CD14-positive monocyte (primary cell): Measurements from ENCODE around the gene HOXD4. TPM values are rescaled to one million over a fixed set of nuclear protein-coding genes. Genes with fewer than 3 reads are reported as not detected.

ENCODE experiments used
- DNase-seq, 3 donors: peaks; one replicate each; pipeline ENCODE4 v3.0.0-alpha.2; 2011 to 2022
- H2AFZ ChIP-seq: 2 replicates; pipeline ENCODE4 v1.6.0; 2012; ENCODE audit warnings: mild to moderate bottlenecking, low read depth, low read length, inconsistent platforms; ENCODE audit not compliant: insufficient read depth, poor library complexity, severe bottlenecking
- H3K27ac ChIP-seq, 2 donors: 1 replicate in 1 of 2; 2 replicates in 1 of 2; pipeline ENCODE4 v1.5.1; 2012 to 2013; ENCODE audit warnings: low read length in 2 of 2, control low read depth in 1 of 2, inconsistent platforms in 1 of 2, low read depth in 1 of 2, mild to moderate bottlenecking in 1 of 2
- H3K27me3 ChIP-seq, 2 donors: one replicate each; pipeline versions ENCODE4 v1.6.0 to v1.6.1; 2011 to 2013; ENCODE audit warnings: low read length in 2 of 2; ENCODE audit not compliant: control insufficient read depth in 2 of 2, insufficient read depth in 2 of 2
- H3K36me3 ChIP-seq, 2 donors: replicated peaks in 1 of 2; 1 replicate in 1 of 2; 2 replicates in 1 of 2; pipeline versions ENCODE4 v1.5.1 to v1.6.1; 2012 to 2013; ENCODE audit warnings: low read length in 2 of 2, control low read depth in 1 of 2, inconsistent platforms in 1 of 2, mild to moderate bottlenecking in 1 of 2; ENCODE audit not compliant: insufficient read depth in 2 of 2, control insufficient read depth in 1 of 2
- H3K4me1 ChIP-seq, 2 donors: 1 replicate in 1 of 2; 2 replicates in 1 of 2; pipeline versions ENCODE4 v1.5.1 to v1.6.1; 2012 to 2013; ENCODE audit warnings: low read length in 2 of 2, control low read depth in 1 of 2, inconsistent platforms in 1 of 2, mild to moderate bottlenecking in 1 of 2, moderate library complexity in 1 of 2; ENCODE audit not compliant: insufficient read depth in 2 of 2, control insufficient read depth in 1 of 2
- H3K4me2 ChIP-seq: replicated peaks from 2 replicates; pipeline ENCODE3; 2012; ENCODE audit warnings: low read length, moderate library complexity, mild to moderate bottlenecking; ENCODE audit not compliant: poor library complexity, severe bottlenecking; ENCODE audit errors: extremely low read depth
- H3K4me3 ChIP-seq, 3 experiments: fragments of 200-600 bp in 1 of 3; sonication (generic) in 1 of 3; replicated peaks in 1 of 3; 1 replicate in 2 of 3; 2 replicates in 1 of 3; pipeline ENCODE4 v1.5.1; 2011 to 2013; ENCODE audit warnings: low read length in 3 of 3, mild to moderate bottlenecking in 3 of 3, control low read depth in 2 of 3, low read depth in 2 of 3, inconsistent platforms in 1 of 3, moderate library complexity in 1 of 3
- H3K79me2 ChIP-seq: 2 replicates; pipeline ENCODE4 v1.6.0; 2012; ENCODE audit warnings: mild to moderate bottlenecking, control low read depth, inconsistent platforms, low read length, moderate library complexity; ENCODE audit not compliant: insufficient read depth
- H3K9ac ChIP-seq: 2 replicates; pipeline ENCODE4 v1.6.0; 2017; ENCODE audit warnings: low read length, mild to moderate bottlenecking; ENCODE audit not compliant: insufficient read depth, poor library complexity, severe bottlenecking
- H3K9me3 ChIP-seq, 2 donors: replicated peaks in 1 of 2; 1 replicate in 1 of 2; 2 replicates in 1 of 2; pipeline versions ENCODE4 v1.5.1 to v1.6.1; 2012 to 2013; ENCODE audit warnings: low read length in 2 of 2, control low read depth in 1 of 2; ENCODE audit not compliant: control insufficient read depth in 1 of 2, insufficient read depth in 1 of 2
- H4K20me1 ChIP-seq: 2 replicates; pipeline ENCODE4 v1.6.0; 2012; ENCODE audit warnings: mild to moderate bottlenecking, low read length, control low read depth, moderate library complexity; ENCODE audit not compliant: insufficient read depth
- H3K27ac Mint-ChIP-seq, 7 donors: one replicate each; pipeline ENCODE4 v1.8.0; 2020; ENCODE audit warnings: mild to moderate bottlenecking in 7 of 7, mixed read lengths in 7 of 7, moderate library complexity in 6 of 7, inconsistent platforms in 2 of 7
- H3K27me3 Mint-ChIP-seq, 3 donors: one replicate each; pipeline ENCODE4 v1.8.0; 2021 to 2022; ENCODE audit warnings: low read depth in 3 of 3, mild to moderate bottlenecking in 3 of 3, mixed read lengths in 3 of 3, moderate library complexity in 3 of 3, inconsistent platforms in 1 of 3
- H3K36me3 Mint-ChIP-seq, 2 donors: one replicate each; pipeline ENCODE4 v1.8.0; 2020; ENCODE audit warnings: mixed read lengths in 2 of 2, inconsistent platforms in 1 of 2, mild to moderate bottlenecking in 1 of 2
- H3K4me1 Mint-ChIP-seq: one replicate; pipeline ENCODE4 v1.8.0; 2020; ENCODE audit warnings: mild to moderate bottlenecking, mixed read lengths
- H3K4me3 Mint-ChIP-seq, 2 donors: one replicate each; pipeline ENCODE4 v1.8.0; 2020; ENCODE audit warnings: mild to moderate bottlenecking in 2 of 2, mixed read lengths in 2 of 2, moderate library complexity in 1 of 2
- H3K9me3 Mint-ChIP-seq, 7 donors: one replicate each; pipeline ENCODE4 v1.8.0; 2020 to 2022; ENCODE audit warnings: mixed read lengths in 7 of 7, mild to moderate bottlenecking in 6 of 7, moderate library complexity in 6 of 7, inconsistent platforms in 2 of 7
- WGBS: methylation state at CpG from one replicate; pipeline ENCODE4 v1.1.5; 2013; ENCODE audit warnings: missing lambda C conversion rate; ENCODE audit not compliant: insufficient coverage; 5-methylcytosine and 5-hydroxymethylcytosine counted together
- intact Hi-C, 2 donors: fragments of 100-400 bp; cut with micrococcal nuclease; formaldehyde crosslinking; loops; one replicate each; pipeline versions ENCODE4 v1.15.0 to v1.15.1; 2023
- polyA plus RNA-seq, 3 donors: library from polyadenylated mRNA; depleted of rRNA in 1 of 3; unstranded in 2 of 3; stranded (reverse) in 1 of 3; fragments of 300-500 nt in 2 of 3; fragments of >200 nt in 1 of 3; fragmentation: Illumina TruSeq in 2 of 3; gene quantifications; 1 replicate in 2 of 3; 2 replicates in 1 of 3; pipeline ENCODE4 v1.2.3, GENCODE V29; 2012 to 2021
- TF ChIP-seq, protein P1 (sequence below): fragments of 200-600 bp; IDR thresholded peaks from one replicate; pipeline ENCODE4 v1.8.0; 2022; ENCODE audit warnings: antibody characterized with exemption, mild to moderate bottlenecking

Gene HOXD4
- polyA plus RNA-seq, 3 donors: not detected

GRCh38 chr2:176174382-176174823 is 23.1 kb downstream of the HOXD4 start:
- H3K27me3 Mint-ChIP-seq: peaks cover 97 to 100% (median 100%) of the 10 kb centered on the region in 3 donors
- DNase-seq: no peak
- H3K4me3 ChIP-seq: no peak overlapping the region

GRCh38 chr2:176174824-176175708 is 23.7 kb downstream of the HOXD4 start:
- Histone ChIP-seq H2AFZ (no peak overlapping the region), H3K36me3 (no peaks in the 10 kb centered on the region), H3K4me1 (no peaks in the 10 kb centered on the region), H3K79me2 (no peaks in the 10 kb centered on the region), H3K9ac (no peak overlapping the region), H3K27ac (no peak overlapping the region), H4K20me1 (no peaks in the 10 kb centered on the region), H3K9me3 (peaks cover 0 to 46% of the 10 kb centered on the region in 2 donors), H3K27me3 (peaks cover 92 to 100% of the 10 kb centered on the region in 2 donors), H3K4me3 (no peak overlapping the region), H3K4me2 (no peak overlapping the region)
- Mint-ChIP-seq H3K9me3 (peaks cover 0 to 35% (median 15%) of the 10 kb centered on the region in 7 donors), H3K27ac (no peak overlapping the region), H3K36me3 (no peaks in the 10 kb centered on the region), H3K27me3 (peaks cover 98 to 100% (median 100%) of the 10 kb centered on the region in 3 donors), H3K4me1 (peaks cover 7% of the 10 kb centered on the region), H3K4me3 (peak overlapping the region in 1 of 2 donors; percentile 61)
- TF ChIP-seq, protein P1, sequence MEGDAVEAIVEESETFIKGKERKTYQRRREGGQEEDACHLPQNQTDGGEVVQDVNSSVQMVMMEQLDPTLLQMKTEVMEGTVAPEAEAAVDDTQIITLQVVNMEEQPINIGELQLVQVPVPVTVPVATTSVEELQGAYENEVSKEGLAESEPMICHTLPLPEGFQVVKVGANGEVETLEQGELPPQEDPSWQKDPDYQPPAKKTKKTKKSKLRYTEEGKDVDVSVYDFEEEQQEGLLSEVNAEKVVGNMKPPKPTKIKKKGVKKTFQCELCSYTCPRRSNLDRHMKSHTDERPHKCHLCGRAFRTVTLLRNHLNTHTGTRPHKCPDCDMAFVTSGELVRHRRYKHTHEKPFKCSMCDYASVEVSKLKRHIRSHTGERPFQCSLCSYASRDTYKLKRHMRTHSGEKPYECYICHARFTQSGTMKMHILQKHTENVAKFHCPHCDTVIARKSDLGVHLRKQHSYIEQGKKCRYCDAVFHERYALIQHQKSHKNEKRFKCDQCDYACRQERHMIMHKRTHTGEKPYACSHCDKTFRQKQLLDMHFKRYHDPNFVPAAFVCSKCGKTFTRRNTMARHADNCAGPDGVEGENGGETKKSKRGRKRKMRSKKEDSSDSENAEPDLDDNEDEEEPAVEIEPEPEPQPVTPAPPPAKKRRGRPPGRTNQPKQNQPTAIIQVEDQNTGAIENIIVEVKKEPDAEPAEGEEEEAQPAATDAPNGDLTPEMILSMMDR: no peak
- DNase-seq: no peak
- intact Hi-C loops: no loop called here
- 9% methylated on average over 43 of the region's 47 CpGs for WGBS

More at GRCh38 chr2:176174382-176174823, 23.1 kb downstream of the HOXD4 start:
- Mint-ChIP-seq H3K4me1 (peaks cover 7% of the 10 kb centered on the region), H3K9me3 (peaks cover 0 to 34% (median 12%) of the 10 kb centered on the region in 7 donors), H3K27ac (no peak overlapping the region), H3K36me3 (no peaks in the 10 kb centered on the region), H3K4me3 (peak overlapping the region in 1 of 2 donors; percentile 61)
- Histone ChIP-seq H3K36me3 (no peaks in the 10 kb centered on the region), H3K79me2 (no peaks in the 10 kb centered on the region), H3K27ac (no peak overlapping the region), H3K9ac (no peak overlapping the region), H2AFZ (no peak overlapping the region), H3K9me3 (peaks cover 0 to 39% of the 10 kb centered on the region in 2 donors), H3K4me2 (no peak overlapping the region), H3K27me3 (peaks cover 92 to 100% of the 10 kb centered on the region in 2 donors), H3K4me1 (no peaks in the 10 kb centered on the region), H4K20me1 (no peaks in the 10 kb centered on the region)
- TF ChIP-seq, protein P1: no peak
- intact Hi-C loops: no loop called here
- 3% methylated on average over 11 of the region's 14 CpGs for WGBS
